HCT116 (cell line): ENCODE results near the gene CEP162. TPM values are rescaled to one million over a fixed set of nuclear protein-coding genes. Genes with fewer than 3 reads are reported as not detected.

Experiments used
- ATAC-seq: fragments of 200-7000 bp; cut with Tn5 transposase; 2 replicates; pipeline ENCODE4 v1.9.1; 2020; ENCODE audit warnings: mild to moderate bottlenecking, moderate library complexity
- BruUV-seq: library from RNA; stranded (reverse); fragments of 400-500 nt; replicated peaks from 2 replicates; lab custom pipeline; 2021; lab: Mats Ljungman, UMichigan
- CTCF ChIA-PET: fragments of 300-600 bp; sonication (Branson Sonifier 250); formaldehyde crosslinking; loops from one replicate; lab custom pipeline; 2021; ENCODE audit warnings: antibody characterized with exemption; lab: Charles Lee
- POLR2A ChIA-PET: fragments of 300-600, 350-600 bp; sonication (Branson Sonifier 250); formaldehyde crosslinking; loops from one replicate; lab custom pipeline; 2021; ENCODE audit warnings: antibody characterized with exemption; lab: Charles Lee
- RAD21 ChIA-PET, 2 experiments: fragments of 300-600 bp; sonication (Branson Sonifier 250); formaldehyde crosslinking; loops; one replicate each; lab custom pipeline; 2023; ENCODE audit warnings: low total read pairs in 2 of 2; ENCODE audit not compliant: uncharacterized antibody in 2 of 2, unreplicated experiment in 2 of 2, low non-redundant PET in 1 of 2; lab: Charles Lee
- DNase-seq: peaks from one replicate; pipeline ENCODE4 v3.0.0-alpha.2; 2010; ENCODE audit warnings: low read depth, low spot score
- H2AFZ ChIP-seq: fragments of 200-600 bp; shearing (Covaris generic), sonication (generic); 2 replicates; pipeline ENCODE4 v1.6.1; 2017; ENCODE audit warnings: low read depth, mixed run types, mixed read lengths, antibody characterized with exemption, low read length; ENCODE audit not compliant: poor library complexity, severe bottlenecking
- H3K27ac ChIP-seq: 2 replicates; pipeline ENCODE4 v1.5.1; 2012; ENCODE audit warnings: low read depth, low read length
- H3K27me3 ChIP-seq: fragments of 200-600 bp; sonication (generic); 2 replicates; pipeline ENCODE4 v1.6.1; 2016; ENCODE audit warnings: mixed run types, low read length, mixed read lengths; ENCODE audit not compliant: insufficient read depth
- H3K36me3 ChIP-seq, 2 experiments: fragments of 200-500 bp in 1 of 2; fragments of 200-600 bp in 1 of 2; sonication (Bioruptor generic) in 1 of 2; sonication (generic) in 1 of 2; 2 replicates each; pipeline versions ENCODE4 v1.5.1 to v1.6.1; 2014 to 2016; ENCODE audit warnings: low read length in 2 of 2, inconsistent platforms in 1 of 2, mixed read lengths in 1 of 2, mixed run types in 1 of 2; ENCODE audit not compliant: insufficient read depth in 2 of 2, control insufficient read depth in 1 of 2
- H3K4me1 ChIP-seq, 2 experiments: fragments of 200-600 bp in 1 of 2; sonication (generic) in 1 of 2; 2 replicates each; pipeline versions ENCODE4 v1.5.1 to v1.6.1; 2012 to 2017; ENCODE audit warnings: low read length in 2 of 2, inconsistent platforms in 1 of 2, mild to moderate bottlenecking in 1 of 2, mixed read lengths in 1 of 2, mixed run types in 1 of 2, moderate library complexity in 1 of 2; ENCODE audit not compliant: insufficient read depth in 2 of 2, control insufficient read depth in 1 of 2
- H3K4me2 ChIP-seq: fragments of 200-600 bp; sonication (generic); 2 replicates; pipeline ENCODE4 v1.6.1; 2017; ENCODE audit warnings: mixed run types, low read length, mixed read lengths
- H3K4me3 ChIP-seq, 2 experiments: fragments of 200-600 bp in 1 of 2; sonication (generic) in 1 of 2; replicated peaks in 1 of 2; 2 replicates each; pipeline ENCODE4 v1.5.1; 2011 to 2016; ENCODE audit warnings: low read length in 2 of 2, control low read depth in 1 of 2, low read depth in 1 of 2, mild to moderate bottlenecking in 1 of 2, mixed read lengths in 1 of 2, mixed run types in 1 of 2
- H3K79me2 ChIP-seq: fragments of 200-600 bp; sonication (generic); 2 replicates; pipeline ENCODE4 v1.6.1; 2017; ENCODE audit warnings: mild to moderate bottlenecking, mixed run types, low read length, moderate library complexity, mixed read lengths; ENCODE audit not compliant: insufficient read depth
- H3K9ac ChIP-seq: fragments of 200-600 bp; sonication (generic); 2 replicates; pipeline ENCODE4 v1.6.1; 2016; ENCODE audit warnings: low read length, mixed read lengths
- H3K9me2 ChIP-seq: fragments of 200-600 bp; sonication (generic), shearing (Covaris generic); 2 replicates; pipeline ENCODE4 v1.6.1; 2017; ENCODE audit warnings: mixed run types, mild to moderate bottlenecking, moderate library complexity; ENCODE audit not compliant: insufficient read depth
- H3K9me3 ChIP-seq, 2 experiments: fragments of 200-500 bp in 1 of 2; fragments of 200-600 bp in 1 of 2; sonication (Bioruptor generic) in 1 of 2; sonication (generic) in 1 of 2; 2 replicates each; pipeline ENCODE4 v1.6.1; 2014 to 2017; ENCODE audit warnings: low read length in 2 of 2, mixed read lengths in 2 of 2, inconsistent platforms in 1 of 2, low read depth in 1 of 2, mild to moderate bottlenecking in 1 of 2, mixed run types in 1 of 2, moderate library complexity in 1 of 2; ENCODE audit not compliant: control insufficient read depth in 1 of 2, insufficient read depth in 1 of 2
- H4K20me1 ChIP-seq: fragments of 200-600 bp; sonication (generic), shearing (Covaris generic); 2 replicates; pipeline ENCODE4 v1.6.1; 2017; ENCODE audit warnings: mixed run types, mild to moderate bottlenecking, moderate library complexity; ENCODE audit not compliant: insufficient read depth
- CEBPB ChIP-seq: IDR thresholded peaks from 2 replicates; pipeline ENCODE4 v1.6.1; 2012; ENCODE audit warnings: low read depth
- JUND ChIP-seq: IDR thresholded peaks from 2 replicates; pipeline ENCODE4 v1.6.1; 2012
- POLR2A ChIP-seq: IDR thresholded peaks from 2 replicates; pipeline ENCODE4 v1.7.0; 2011; ENCODE audit warnings: borderline replicate concordance; ENCODE audit not compliant: insufficient read depth, insufficient read length; ENCODE audit errors: extremely low read depth
- POLR2AphosphoS5 ChIP-seq: IDR thresholded peaks from 2 replicates; pipeline ENCODE4 v1.6.1; 2011; ENCODE audit warnings: mild to moderate bottlenecking, low read depth, low read length, moderate library complexity
- SP1 ChIP-seq: IDR thresholded peaks from 2 replicates; pipeline ENCODE4 v1.6.1; 2012; ENCODE audit warnings: low read depth
- ZFX ChIP-seq: fragments of 450-650 bp; IDR thresholded peaks from 2 replicates; pipeline ENCODE4 v1.6.1; 2017
- intact Hi-C: fragments of 100-400 bp; cut with micrococcal nuclease; formaldehyde crosslinking; loops from 2 replicates; pipeline ENCODE4 v1.10.0; 2022
- total RNA-seq: library from RNA; stranded (reverse); gene quantifications from one replicate; pipeline ENCODE4 v1.2.1, GENCODE V29; 2021; ENCODE audit not compliant: unreplicated experiment
- TF ChIP-seq, protein P1 (sequence below), 3 experiments: fragments of 200-600 bp in 1 of 3; sonication (generic) in 1 of 3; IDR thresholded peaks in 2 of 3; conservative IDR thresholded peaks in 1 of 3; 2 replicates each; pipeline ENCODE4 v1.5.1; 2012 to 2017; ENCODE audit warnings: low read depth in 2 of 3, low read length in 2 of 3, antibody characterized with exemption in 1 of 3, borderline replicate concordance in 1 of 3, control low read depth in 1 of 3, mild to moderate bottlenecking in 1 of 3, mixed read lengths in 1 of 3, mixed run types in 1 of 3, moderate library complexity in 1 of 3; ENCODE audit not compliant: insufficient read depth in 1 of 3

Gene CEP162
- total RNA-seq, 1 experiment from 2014 or later = 5.5 TPM

DNA sequence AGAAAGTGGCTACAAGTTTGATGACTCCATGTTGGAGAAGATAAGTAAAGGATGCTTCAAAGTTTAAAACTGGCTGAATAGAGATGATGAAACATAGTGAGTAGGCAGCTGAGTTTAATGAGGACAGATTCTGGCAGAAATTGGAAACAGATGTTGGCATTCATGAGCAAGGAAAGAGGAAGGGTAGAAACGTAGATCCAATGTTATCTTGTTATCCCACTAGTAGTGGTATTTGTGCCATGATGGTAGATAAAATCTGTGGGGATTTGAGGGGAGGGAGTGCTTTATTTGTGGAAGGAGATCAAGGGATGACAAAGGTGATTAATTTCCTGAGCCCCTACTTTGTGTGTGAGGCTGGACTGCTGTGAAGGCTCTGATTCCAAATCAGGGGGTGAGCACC lies 124.4 kb downstream of the CEP162 start:
- no peak for TF ChIP-seq CEBPB
- no peak for TF ChIP-seq ZFX
- TF ChIP-seq JUND = no peak
- no peak for TF ChIP-seq SP1
- no peaks in the 10 kb centered on the region for H3K9me2 ChIP-seq
- no peak overlapping the region for H3K4me2 ChIP-seq
- no peaks in the 10 kb centered on the region for H3K27me3 ChIP-seq
- no peaks in the 10 kb centered on the region for H3K9me3 ChIP-seq
- H4K20me1 ChIP-seq = no peaks in the 10 kb centered on the region
- no peak overlapping the region for H3K4me3 ChIP-seq
- no peak overlapping the region for H3K9ac ChIP-seq
- no peaks in the 10 kb centered on the region for H3K79me2 ChIP-seq
- ChIA-PET RAD21 (no interaction called here), CTCF (no interaction called here), POLR2A (no interaction called here)
- intact Hi-C loops = no loop called here
- BruUV-seq = no TSS peak
- DNase-seq = no peak
- no peaks in the 10 kb centered on the region for H3K4me1 ChIP-seq
- no peak overlapping the region for H2AFZ ChIP-seq
- no peak for ATAC-seq
- H3K27ac ChIP-seq = no peak overlapping the region
- H3K36me3 ChIP-seq = no peaks in the 10 kb centered on the region

DNA sequence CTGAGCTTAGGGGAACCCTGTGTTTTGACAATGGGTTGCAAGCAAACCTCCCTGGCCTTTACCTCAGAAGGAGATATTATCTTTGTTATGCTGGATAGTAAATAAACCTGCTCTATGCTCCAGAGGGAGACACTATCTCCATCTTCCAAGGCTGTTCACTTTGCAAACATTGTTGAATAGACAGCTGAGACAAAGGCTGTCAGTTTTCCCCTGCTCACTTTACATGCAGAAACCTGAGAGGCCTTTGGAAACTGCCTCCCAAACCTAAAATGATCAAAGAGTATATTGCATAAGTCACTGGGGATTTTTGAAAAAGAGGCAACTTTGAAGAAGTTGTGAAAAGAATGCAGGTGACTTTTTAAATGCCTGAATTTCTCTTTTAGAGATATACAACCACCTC lies 132.3 kb downstream of the CEP162 start:
- no peaks in the 10 kb centered on the region for H3K27me3 ChIP-seq
- DNase-seq (no peak), ATAC-seq (no peak)
- no peak for TF ChIP-seq POLR2A
- TF ChIP-seq JUND = no peak
- no peak for TF ChIP-seq POLR2AphosphoS5
- TF ChIP-seq, protein P1, sequence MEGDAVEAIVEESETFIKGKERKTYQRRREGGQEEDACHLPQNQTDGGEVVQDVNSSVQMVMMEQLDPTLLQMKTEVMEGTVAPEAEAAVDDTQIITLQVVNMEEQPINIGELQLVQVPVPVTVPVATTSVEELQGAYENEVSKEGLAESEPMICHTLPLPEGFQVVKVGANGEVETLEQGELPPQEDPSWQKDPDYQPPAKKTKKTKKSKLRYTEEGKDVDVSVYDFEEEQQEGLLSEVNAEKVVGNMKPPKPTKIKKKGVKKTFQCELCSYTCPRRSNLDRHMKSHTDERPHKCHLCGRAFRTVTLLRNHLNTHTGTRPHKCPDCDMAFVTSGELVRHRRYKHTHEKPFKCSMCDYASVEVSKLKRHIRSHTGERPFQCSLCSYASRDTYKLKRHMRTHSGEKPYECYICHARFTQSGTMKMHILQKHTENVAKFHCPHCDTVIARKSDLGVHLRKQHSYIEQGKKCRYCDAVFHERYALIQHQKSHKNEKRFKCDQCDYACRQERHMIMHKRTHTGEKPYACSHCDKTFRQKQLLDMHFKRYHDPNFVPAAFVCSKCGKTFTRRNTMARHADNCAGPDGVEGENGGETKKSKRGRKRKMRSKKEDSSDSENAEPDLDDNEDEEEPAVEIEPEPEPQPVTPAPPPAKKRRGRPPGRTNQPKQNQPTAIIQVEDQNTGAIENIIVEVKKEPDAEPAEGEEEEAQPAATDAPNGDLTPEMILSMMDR (IDR thresholded peaks at IDR 0.05 in 2 of 3, conservative IDR thresholded peaks at IDR 0.05 in 1 of 3; ENCODE audit: borderline replicate concordance in 1 of 3, insufficient read depth in 1 of 3, low read depth in 2 of 3, low read length in 2 of 3) = no peak
- no peak overlapping the region for H2AFZ ChIP-seq
- H3K27ac ChIP-seq = no peak overlapping the region
- H4K20me1 ChIP-seq = no peaks in the 10 kb centered on the region
- H3K79me2 ChIP-seq = no peaks in the 10 kb centered on the region
- ChIA-PET POLR2A (no interaction called here), RAD21 (no interaction called here), CTCF (no interaction called here)
- no TSS peak for BruUV-seq
- H3K9me2 ChIP-seq = no peaks in the 10 kb centered on the region
- intact Hi-C loops = no loop called here
- H3K9ac ChIP-seq = no peak overlapping the region
- H3K9me3 ChIP-seq = no peaks in the 10 kb centered on the region
- H3K4me1 ChIP-seq = no peaks in the 10 kb centered on the region
- no peak overlapping the region for H3K4me3 ChIP-seq
- no peaks in the 10 kb centered on the region for H3K36me3 ChIP-seq
- no peak overlapping the region for H3K4me2 ChIP-seq
